H1 (cell line): Measurements from ENCODE around the gene CBLN3.

Experiments used
- CTCF ChIP-seq, 3 experiments: IDR thresholded peaks; 1 replicate in 2 of 3; 2 replicates in 1 of 3; pipeline versions ENCODE4 v1.5.1 to v1.6.1; 2011; ENCODE audit warnings: low read length in 3 of 3, mild to moderate bottlenecking in 3 of 3, inconsistent platforms in 2 of 3, low read depth in 1 of 3, moderate library complexity in 1 of 3; ENCODE audit not compliant: insufficient read depth in 1 of 3; ENCODE audit errors: control extremely low read depth in 1 of 3
- KDM1A ChIP-seq: fragments of 200-600, 300-600 bp; sonication (generic); IDR thresholded peaks from 2 replicates; pipeline ENCODE4 v1.7.1; 2016; ENCODE audit warnings: mild to moderate bottlenecking, low read length, borderline replicate concordance

GRCh38 chr14:24379907-24380730 is 49.3 kb downstream of the CBLN3 start:
- TF ChIP-seq CTCF (IDR thresholded peaks at IDR 0.05; ENCODE audit: control extremely low read depth in 1 of 3, insufficient read depth in 1 of 3, low read depth in 1 of 3, low read length in 3 of 3): no peak
- TF ChIP-seq KDM1A: no peak
